IPS-NIHi7 (cell line): ENCODE data around the gene C17orf113.
"Not testable (repeated sequence)": the region's sequence is repeated elsewhere in the genome, so short reads cannot be mapped to it uniquely, and the experiment has no call there.

ENCODE experiments used
- DNase-seq: peaks from one replicate; pipeline ENCODE4 v3.0.0; 2012; ENCODE audit warnings: mixed read lengths; ENCODE audit errors: extremely low spot score

The C17orf113 gene

GRCh38 chr17:42016941-42017865, 33.2 kb downstream of the C17orf113 start, which contains the start of gene DNAJC7:
Gene DNAJC7 (minus strand): TSS chr17:42017439. CDS start chr17:42017416, 23 bp downstream.
- DNase-seq: peak; percentile 93

- no peak for DNase-seq
Measured at GRCh38 chr17:42016411-42016831, 34.0 kb downstream of the C17orf113 start.

GRCh38 chr17:42013740-42014139, 36.7 kb downstream of the C17orf113 start:
- DNase-seq: not testable (repeated sequence)

GRCh38 chr17:42012363-42012762, 38.0 kb downstream of the C17orf113 start:
- not testable (repeated sequence) for DNase-seq

- DNase-seq: no peak
Measured at GRCh38 chr17:42010898-42011516, 39.4 kb downstream of the C17orf113 start.

GRCh38 chr17:42010266-42010680, 40.1 kb downstream of the C17orf113 start:
- DNase-seq: not testable (repeated sequence)

GRCh38 chr17:42009170-42009569, 41.2 kb downstream of the C17orf113 start:
- no peak for DNase-seq

- no peak for DNase-seq
Measured at GRCh38 chr17:42005166-42005565, 45.2 kb downstream of the C17orf113 start.

GRCh38 chr17:42002792-42003301, 47.6 kb downstream of the C17orf113 start:
- DNase-seq: no peak

GRCh38 chr17:42002175-42002791, 48.1 kb downstream of the C17orf113 start:
- DNase-seq: no peak

GRCh38 chr17:42001729-42002128, 48.7 kb downstream of the C17orf113 start:
- no peak for DNase-seq

GRCh38 chr17:42000413-42001133, 49.8 kb downstream of the C17orf113 start:
- DNase-seq: no peak

GRCh38 chr17:41998497-41998896, 51.9 kb downstream of the C17orf113 start:
- no peak for DNase-seq

GRCh38 chr17:41996855-41997164, 53.6 kb downstream of the C17orf113 start:
- DNase-seq: no peak

GRCh38 chr17:41992576-41992975, 57.8 kb downstream of the C17orf113 start:
- DNase-seq: no peak

- no peak for DNase-seq
Measured at GRCh38 chr17:41989702-41990419, 60.5 kb downstream of the C17orf113 start.

GRCh38 chr17:41988418-41988817, 62.0 kb downstream of the C17orf113 start:
- no peak for DNase-seq
